Effector memory CD4-positive, alpha-beta T cell (primary cell): ENCODE measurements around the gene TOP2A.

Source experiments
- DNase-seq, 3 donors: peaks; one replicate each; pipeline ENCODE4 v3.0.0-alpha.2; 2020
- H3K27ac ChIP-seq: 2 replicates; pipeline ENCODE4 v1.7.0; 2013; ENCODE audit warnings: mild to moderate bottlenecking, low read length, moderate library complexity; ENCODE audit not compliant: insufficient read depth, poor library complexity, severe bottlenecking
- H3K27me3 ChIP-seq: replicated peaks from 2 replicates; pipeline ENCODE4 v1.7.0; 2013; ENCODE audit warnings: mild to moderate bottlenecking, low read length; ENCODE audit not compliant: insufficient read depth, control insufficient read depth, poor library complexity, severe bottlenecking
- H3K36me3 ChIP-seq: 2 replicates; pipeline ENCODE4 v1.7.0; 2013; ENCODE audit warnings: mild to moderate bottlenecking, low read length, moderate library complexity; ENCODE audit not compliant: control insufficient read depth, insufficient read depth
- H3K4me1 ChIP-seq: 2 replicates; pipeline ENCODE4 v1.7.0; 2013; ENCODE audit warnings: low read length, mild to moderate bottlenecking; ENCODE audit not compliant: control insufficient read depth, insufficient read depth, poor library complexity, severe bottlenecking
- H3K4me3 ChIP-seq: 2 replicates; pipeline ENCODE4 v1.7.0; 2013; ENCODE audit warnings: low read length, low read depth, mild to moderate bottlenecking; ENCODE audit not compliant: insufficient read depth, poor library complexity, severe bottlenecking
- H3K9me3 ChIP-seq: 2 replicates; pipeline ENCODE4 v1.7.0; 2013; ENCODE audit warnings: mild to moderate bottlenecking, low read length, moderate library complexity; ENCODE audit not compliant: control insufficient read depth

The TOP2A gene

GRCh38 chr17:40459636-40460603, 42.2 kb upstream of the TOP2A start:
- Histone ChIP-seq H3K9me3 (no peaks in the 10 kb centered on the region), H3K27ac (no peak overlapping the region)

DNA sequence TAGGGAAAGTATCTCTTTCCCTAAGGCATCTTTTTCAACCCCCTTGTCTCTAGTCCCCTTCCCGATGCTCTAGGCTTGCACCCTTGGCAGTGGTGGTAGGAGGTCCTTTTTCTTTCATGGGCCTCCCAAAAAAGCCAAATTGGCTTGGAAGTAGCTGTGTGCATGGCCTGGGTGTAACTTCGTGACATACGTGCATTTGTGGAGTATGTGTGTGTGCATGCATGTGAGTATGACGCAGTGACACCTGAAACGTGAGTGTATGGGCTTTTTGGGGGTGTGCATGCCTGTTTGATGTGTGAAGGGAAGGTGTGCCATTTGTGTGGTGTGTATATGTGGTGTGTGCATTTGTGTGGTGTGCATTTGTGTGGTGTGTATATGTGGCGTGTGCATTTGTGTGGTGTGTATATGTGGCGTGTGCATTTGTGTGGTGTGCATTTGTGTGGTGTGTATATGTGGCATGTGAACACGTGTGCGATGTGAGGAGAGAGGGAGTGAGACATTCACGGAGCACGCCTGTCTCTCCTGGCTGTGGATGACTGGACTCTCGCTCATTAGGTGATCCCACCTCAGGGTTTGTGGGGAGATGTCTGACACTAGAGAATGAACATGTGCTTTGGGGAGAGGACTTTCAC, 41.3 kb upstream of the TOP2A start:
- Histone ChIP-seq H3K36me3 (no peaks in the 10 kb centered on the region), H3K4me3 (no peak overlapping the region), H3K4me1 (no peaks in the 10 kb centered on the region), H3K27ac (no peak overlapping the region), H3K9me3 (no peaks in the 10 kb centered on the region), H3K27me3 (no peaks in the 10 kb centered on the region)
- DNase-seq: no peak

More at GRCh38 chr17:40459636-40460603, 42.2 kb upstream of the TOP2A start:
- Histone ChIP-seq H3K36me3 (no peaks in the 10 kb centered on the region), H3K4me3 (no peak overlapping the region), H3K27me3 (no peaks in the 10 kb centered on the region), H3K4me1 (no peaks in the 10 kb centered on the region)
- DNase-seq: no peak

GRCh38 chr17:40457964-40458791, 40.5 kb upstream of the TOP2A start:
- Histone ChIP-seq H3K4me3 (no peak overlapping the region), H3K4me1 (no peaks in the 10 kb centered on the region), H3K9me3 (no peaks in the 10 kb centered on the region), H3K27ac (no peak overlapping the region), H3K36me3 (no peaks in the 10 kb centered on the region), H3K27me3 (no peaks in the 10 kb centered on the region)
- no peak for DNase-seq

DNA sequence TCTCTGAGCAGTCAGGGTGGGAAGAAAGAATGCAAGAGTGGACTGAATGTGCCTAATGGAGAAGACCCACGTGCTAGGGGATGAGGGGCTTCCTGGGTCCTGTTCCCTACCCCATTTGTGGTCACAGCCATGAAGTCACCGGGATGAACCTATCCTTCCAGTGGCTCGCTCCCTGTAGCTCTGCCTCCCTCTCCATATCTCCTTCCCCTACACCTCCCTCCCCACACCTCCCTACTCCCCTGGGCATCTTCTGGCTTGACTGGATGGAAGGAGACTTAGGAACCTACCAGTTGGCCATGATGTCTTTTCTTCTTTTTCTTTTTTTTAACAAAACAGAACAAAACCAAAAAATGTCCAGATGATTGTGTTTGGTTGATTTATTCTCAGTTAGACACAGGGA, 39.7 kb upstream of the TOP2A start:
- Histone ChIP-seq H3K27ac (no peak overlapping the region), H3K9me3 (no peaks in the 10 kb centered on the region), H3K27me3 (no peaks in the 10 kb centered on the region), H3K4me3 (no peak overlapping the region), H3K4me1 (no peaks in the 10 kb centered on the region), H3K36me3 (no peaks in the 10 kb centered on the region)
- no peak for DNase-seq

DNA sequence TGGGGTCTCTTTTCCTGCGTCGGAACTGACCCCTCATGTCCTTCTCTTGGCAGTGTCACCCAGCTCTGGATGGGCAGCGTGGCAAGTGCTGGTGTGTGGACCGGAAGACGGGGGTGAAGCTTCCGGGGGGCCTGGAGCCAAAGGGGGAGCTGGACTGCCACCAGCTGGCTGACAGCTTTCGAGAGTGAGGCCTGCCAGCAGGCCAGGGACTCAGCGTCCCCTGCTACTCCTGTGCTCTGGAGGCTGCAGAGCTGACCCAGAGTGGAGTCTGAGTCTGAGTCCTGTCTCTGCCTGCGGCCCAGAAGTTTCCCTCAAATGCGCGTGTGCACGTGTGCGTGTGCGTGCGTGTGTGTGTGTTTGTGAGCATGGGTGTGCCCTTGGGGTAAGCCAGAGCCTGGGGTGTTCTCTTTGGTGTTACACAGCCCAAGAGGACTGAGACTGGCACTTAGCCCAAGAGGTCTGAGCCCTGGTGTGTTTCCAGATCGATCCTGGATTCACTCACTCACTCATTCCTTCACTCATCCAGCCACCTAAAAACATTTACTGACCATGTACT, 38.8 kb upstream of the TOP2A start:
- Histone ChIP-seq H3K36me3 (no peaks in the 10 kb centered on the region), H3K4me1 (no peaks in the 10 kb centered on the region), H3K9me3 (no peaks in the 10 kb centered on the region), H3K27ac (no peak overlapping the region), H3K4me3 (no peak overlapping the region), H3K27me3 (no peaks in the 10 kb centered on the region)
- no peak for DNase-seq

- H3K4me1 ChIP-seq: no peaks in the 10 kb centered on the region
- no peaks in the 10 kb centered on the region for H3K9me3 ChIP-seq
- H3K4me3 ChIP-seq: no peak overlapping the region
- no peak overlapping the region for H3K27ac ChIP-seq
- no peaks in the 10 kb centered on the region for H3K36me3 ChIP-seq
- no peak for DNase-seq
- H3K27me3 ChIP-seq: no peaks in the 10 kb centered on the region
Measured at GRCh38 chr17:40454613-40454995, 36.9 kb upstream of the TOP2A start.

- no peak for DNase-seq
- no peak overlapping the region for H3K4me3 ChIP-seq
- no peak overlapping the region for H3K27ac ChIP-seq
- no peaks in the 10 kb centered on the region for H3K9me3 ChIP-seq
- no peaks in the 10 kb centered on the region for H3K4me1 ChIP-seq
- no peaks in the 10 kb centered on the region for H3K36me3 ChIP-seq
- H3K27me3 ChIP-seq: no peaks in the 10 kb centered on the region
Measured at GRCh38 chr17:40453881-40454612, 36.4 kb upstream of the TOP2A start.

GRCh38 chr17:40452921-40453378, 35.3 kb upstream of the TOP2A start:
- DNase-seq: no peak
- Histone ChIP-seq H3K27ac (no peak overlapping the region), H3K4me3 (no peak overlapping the region), H3K36me3 (no peaks in the 10 kb centered on the region), H3K9me3 (no peaks in the 10 kb centered on the region), H3K4me1 (peaks cover 6% of the 10 kb centered on the region), H3K27me3 (no peaks in the 10 kb centered on the region)

DNA sequence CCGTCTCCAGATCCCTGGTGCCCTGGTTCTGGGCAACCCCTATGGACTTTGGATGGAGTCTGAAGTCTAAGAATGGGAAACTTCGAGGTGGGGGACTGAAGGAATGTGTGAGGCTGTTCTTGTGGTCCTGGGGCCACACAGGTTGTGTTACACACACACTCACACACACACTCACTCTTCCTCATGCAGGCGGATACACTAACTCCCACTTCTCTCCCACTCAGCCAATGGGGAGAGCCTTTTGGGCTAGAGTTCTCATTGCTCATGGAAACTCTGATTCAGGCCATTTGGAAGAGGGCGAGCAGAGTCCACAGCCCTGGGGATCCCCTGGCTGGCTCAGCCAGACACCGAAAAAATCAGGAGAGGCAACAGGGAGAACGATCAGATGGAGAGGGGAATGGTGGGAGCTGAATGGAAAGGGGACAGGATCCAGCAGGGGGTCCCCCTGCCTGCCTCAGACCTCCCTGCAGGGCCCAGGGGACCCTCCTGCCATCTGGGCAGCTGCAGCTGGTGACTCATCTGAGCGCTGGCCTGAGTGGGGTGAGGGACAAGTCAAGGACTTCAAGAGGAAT, 34.6 kb upstream of the TOP2A start:
- Histone ChIP-seq H3K27ac (no peak overlapping the region), H3K36me3 (no peaks in the 10 kb centered on the region), H3K4me1 (peaks cover 7% of the 10 kb centered on the region), H3K4me3 (no peak overlapping the region), H3K27me3 (no peaks in the 10 kb centered on the region), H3K9me3 (no peaks in the 10 kb centered on the region)
- no peak for DNase-seq
